Activated naive CD8-positive, alpha-beta T cell treated with anti-CD3 and anti-CD28 coated beads, Interleukin-2, amount 50 U/mL, for 24 hours (primary cell): ENCODE measurements around the gene RFX1.
"Not testable (repeated sequence)": the region's sequence is repeated elsewhere in the genome, so short reads cannot be mapped to it uniquely, and the experiment has no call there.

Experiments
- ATAC-seq: fragments of 150-1000 bp; cut with Tn5 transposase; one replicate; pipeline ENCODE4 v1.10.0; 2021
- DNase-seq: peaks from one replicate; pipeline ENCODE4 v3.0.0; 2021
- H3K27ac Mint-ChIP-seq: one replicate; pipeline ENCODE4 v1.8.0; 2021; ENCODE audit warnings: mild to moderate bottlenecking, mixed read lengths
- H3K27me3 Mint-ChIP-seq: one replicate; pipeline ENCODE4 v1.8.0; 2021; ENCODE audit warnings: mixed read lengths
- H3K36me3 Mint-ChIP-seq: one replicate; pipeline ENCODE4 v1.8.0; 2021; ENCODE audit warnings: low read depth, mixed read lengths
- H3K4me1 Mint-ChIP-seq: one replicate; pipeline ENCODE4 v1.8.0; 2021; ENCODE audit warnings: mixed read lengths
- H3K4me3 Mint-ChIP-seq: one replicate; pipeline ENCODE4 v1.8.0; 2021; ENCODE audit warnings: mild to moderate bottlenecking, moderate library complexity, mixed read lengths
- H3K9me3 Mint-ChIP-seq: one replicate; pipeline ENCODE4 v1.8.0; 2021; ENCODE audit warnings: mixed read lengths

Gene RFX1

GRCh38 chr19:13935765-13936510, 70.2 kb downstream of the RFX1 start:
- Mint-ChIP-seq H3K9me3 (no peaks in the 10 kb centered on the region), H3K27ac (no peak overlapping the region), H3K36me3 (no peaks in the 10 kb centered on the region), H3K4me3 (no peak overlapping the region), H3K27me3 (peaks cover 4% of the 10 kb centered on the region), H3K4me1 (no peaks in the 10 kb centered on the region)
- DNase-seq (no peak), ATAC-seq (no peak)

- Mint-ChIP-seq H3K27ac (no peak overlapping the region), H3K27me3 (peaks cover 4% of the 10 kb centered on the region), H3K9me3 (no peaks in the 10 kb centered on the region), H3K4me3 (no peak overlapping the region), H3K4me1 (no peaks in the 10 kb centered on the region), H3K36me3 (no peaks in the 10 kb centered on the region)
- DNase-seq (no peak), ATAC-seq (no peak)
Measured at GRCh38 chr19:13934785-13935109, 71.4 kb downstream of the RFX1 start.

GRCh38 chr19:13932911-13933393, 73.2 kb downstream of the RFX1 start:
- Mint-ChIP-seq H3K4me1 (no peaks in the 10 kb centered on the region), H3K36me3 (peaks cover 6% of the 10 kb centered on the region), H3K4me3 (no peak overlapping the region), H3K27me3 (peaks cover 4% of the 10 kb centered on the region), H3K27ac (no peak overlapping the region), H3K9me3 (no peaks in the 10 kb centered on the region)
- DNase-seq (no peak), ATAC-seq (no peak)

GRCh38 chr19:13932149-13932637, 73.9 kb downstream of the RFX1 start:
- H3K9me3 Mint-ChIP-seq = no peaks in the 10 kb centered on the region
- H3K4me1 Mint-ChIP-seq = no peaks in the 10 kb centered on the region
- H3K27me3 Mint-ChIP-seq = no peaks in the 10 kb centered on the region
- H3K27ac Mint-ChIP-seq = no peak overlapping the region
- DNase-seq (no peak), ATAC-seq (no peak)
- H3K4me3 Mint-ChIP-seq = no peak overlapping the region
- peaks cover 6% of the 10 kb centered on the region for H3K36me3 Mint-ChIP-seq

- peak; percentile 27 for ATAC-seq
- H3K4me3 Mint-ChIP-seq = no peak overlapping the region
- no peak overlapping the region for H3K27ac Mint-ChIP-seq
- H3K27me3 Mint-ChIP-seq = no peaks in the 10 kb centered on the region
- no peaks in the 10 kb centered on the region for H3K4me1 Mint-ChIP-seq
- no peaks in the 10 kb centered on the region for H3K9me3 Mint-ChIP-seq
- DNase-seq = no peak
- H3K36me3 Mint-ChIP-seq = peaks cover 6% of the 10 kb centered on the region
Measured at GRCh38 chr19:13931391-13932148, 74.5 kb downstream of the RFX1 start.

- H3K9me3 Mint-ChIP-seq = no peaks in the 10 kb centered on the region
- peaks cover 6% of the 10 kb centered on the region for H3K36me3 Mint-ChIP-seq
- ATAC-seq (no peak), DNase-seq (no peak)
- no peaks in the 10 kb centered on the region for H3K4me1 Mint-ChIP-seq
- H3K27ac Mint-ChIP-seq = no peak overlapping the region
- no peak overlapping the region for H3K4me3 Mint-ChIP-seq
- no peaks in the 10 kb centered on the region for H3K27me3 Mint-ChIP-seq
Measured at GRCh38 chr19:13930402-13930801, 75.7 kb downstream of the RFX1 start.

- no peak overlapping the region for H3K4me3 Mint-ChIP-seq
- no peaks in the 10 kb centered on the region for H3K9me3 Mint-ChIP-seq
- H3K27me3 Mint-ChIP-seq = no peaks in the 10 kb centered on the region
Measured at GRCh38 chr19:13929956-13930355, 76.2 kb downstream of the RFX1 start.

GRCh38 chr19:13929340-13929739, 76.8 kb downstream of the RFX1 start:
- no peaks in the 10 kb centered on the region for H3K27me3 Mint-ChIP-seq
- H3K9me3 Mint-ChIP-seq = no peaks in the 10 kb centered on the region
- no peak overlapping the region for H3K27ac Mint-ChIP-seq
- DNase-seq (no peak), ATAC-seq (no peak)
- H3K4me1 Mint-ChIP-seq = no peaks in the 10 kb centered on the region
- peaks cover 10% of the 10 kb centered on the region for H3K36me3 Mint-ChIP-seq
- H3K4me3 Mint-ChIP-seq = no peak overlapping the region

More at GRCh38 chr19:13929956-13930355, 76.2 kb downstream of the RFX1 start:
- Mint-ChIP-seq H3K36me3 (peaks cover 6% of the 10 kb centered on the region), H3K4me1 (no peaks in the 10 kb centered on the region), H3K27ac (no peak overlapping the region)
- ATAC-seq (no peak), DNase-seq (no peak)

GRCh38 chr19:13926715-13927114, 79.4 kb downstream of the RFX1 start:
- H3K27me3 Mint-ChIP-seq = no peaks in the 10 kb centered on the region
- H3K27ac Mint-ChIP-seq = no peak overlapping the region
- no peaks in the 10 kb centered on the region for H3K4me1 Mint-ChIP-seq
- H3K36me3 Mint-ChIP-seq = peaks cover 21% of the 10 kb centered on the region
- H3K9me3 Mint-ChIP-seq = no peaks in the 10 kb centered on the region
- H3K4me3 Mint-ChIP-seq = no peak overlapping the region
- ATAC-seq (no peak), DNase-seq (no peak)

- Mint-ChIP-seq H3K36me3 (peaks cover 28% of the 10 kb centered on the region), H3K9me3 (peaks cover 2% of the 10 kb centered on the region), H3K4me3 (no peak overlapping the region), H3K27ac (no peak overlapping the region), H3K27me3 (no peaks in the 10 kb centered on the region), H3K4me1 (no peaks in the 10 kb centered on the region)
- DNase-seq = no peak
- no peak for ATAC-seq
Measured at GRCh38 chr19:13926010-13926409, 80.1 kb downstream of the RFX1 start.

- H3K27me3 Mint-ChIP-seq = no peaks in the 10 kb centered on the region
- H3K36me3 Mint-ChIP-seq = peaks cover 38% of the 10 kb centered on the region
- DNase-seq (no peak), ATAC-seq (no peak)
- no peak overlapping the region for H3K27ac Mint-ChIP-seq
- H3K4me1 Mint-ChIP-seq = no peaks in the 10 kb centered on the region
- peaks cover 5% of the 10 kb centered on the region for H3K9me3 Mint-ChIP-seq
- no peak overlapping the region for H3K4me3 Mint-ChIP-seq
Measured at GRCh38 chr19:13923194-13923987, 82.7 kb downstream of the RFX1 start.

- not testable (repeated sequence) for DNase-seq, H3K4me1 Mint-ChIP-seq, H3K4me3 Mint-ChIP-seq, H3K27ac Mint-ChIP-seq, H3K9me3 Mint-ChIP-seq, H3K27me3 Mint-ChIP-seq, ATAC-seq
- H3K36me3 Mint-ChIP-seq = peaks cover 35% of the 10 kb centered on the region
Measured at GRCh38 chr19:13922118-13922517, 84.0 kb downstream of the RFX1 start.

GRCh38 chr19:13920940-13921747, 85.0 kb downstream of the RFX1 start:
- Mint-ChIP-seq H3K4me3 (no peak overlapping the region), H3K27me3 (no peaks in the 10 kb centered on the region), H3K9me3 (peaks cover 5% of the 10 kb centered on the region), H3K4me1 (no peaks in the 10 kb centered on the region), H3K36me3 (peaks cover 35% of the 10 kb centered on the region), H3K27ac (no peak overlapping the region)
- ATAC-seq (peak; percentile 91), DNase-seq (peak; percentile 13)

GRCh38 chr19:13920524-13920923, 85.6 kb downstream of the RFX1 start:
- no peak overlapping the region for H3K27ac Mint-ChIP-seq
- H3K36me3 Mint-ChIP-seq = peaks cover 35% of the 10 kb centered on the region
- no peak overlapping the region for H3K4me3 Mint-ChIP-seq
- DNase-seq = no peak
- H3K4me1 Mint-ChIP-seq = no peaks in the 10 kb centered on the region
- H3K9me3 Mint-ChIP-seq = peaks cover 5% of the 10 kb centered on the region
- H3K27me3 Mint-ChIP-seq = no peaks in the 10 kb centered on the region
- no peak for ATAC-seq
